Activated T-helper 2 cell treated with anti-CD3 and anti-CD28 coated beads, Interferon-gamma antibody, Interleukin-2, Interleukin-4, amounts not matched to agents 10 μg/mL and 5 μg/mL and 100 μg/mL, durations not matched to agents 14 hours and 24 hours and 36 hours (primary cell): ENCODE results near the gene SLC6A19. TPM values are rescaled to one million over a fixed set of nuclear protein-coding genes. Genes with fewer than 3 reads are reported as not detected.

Source experiments
- DNase-seq: peaks from one replicate; pipeline ENCODE4 v3.0.0; 2021; ENCODE audit warnings: low spot score
- H3K27ac Mint-ChIP-seq: one replicate; pipeline ENCODE4 v1.8.0; 2021; ENCODE audit warnings: mixed read lengths
- H3K27me3 Mint-ChIP-seq: one replicate; pipeline ENCODE4 v1.8.0; 2021; ENCODE audit warnings: low read depth, mixed read lengths
- H3K36me3 Mint-ChIP-seq: one replicate; pipeline ENCODE4 v1.8.0; 2021; ENCODE audit warnings: low read depth, mixed read lengths
- H3K4me1 Mint-ChIP-seq: one replicate; pipeline ENCODE4 v1.8.0; 2021; ENCODE audit warnings: low read depth, mixed read lengths
- H3K4me3 Mint-ChIP-seq: one replicate; pipeline ENCODE4 v1.8.0; 2021; ENCODE audit warnings: low read depth, mild to moderate bottlenecking, moderate library complexity, mixed read lengths
- H3K9me3 Mint-ChIP-seq: one replicate; pipeline ENCODE4 v1.8.0; 2021; ENCODE audit warnings: mixed read lengths
- intact Hi-C: fragments of 100-400 bp; cut with micrococcal nuclease; formaldehyde crosslinking; loops from one replicate; pipeline ENCODE4 v1.15.1; 2023
- total RNA-seq: library from RNA; stranded (reverse); gene quantifications from 2 replicates; pipeline ENCODE4 v1.2.3, GENCODE V29; 2022

SLC6A19 gene
- total RNA-seq, 1 donor from 2014 or later = not detected

- DNase-seq = no peak
- Mint-ChIP-seq H3K27ac (no peak overlapping the region), H3K36me3 (peaks cover 19% of the 10 kb centered on the region), H3K4me1 (peaks cover 8% of the 10 kb centered on the region), H3K9me3 (no peaks in the 10 kb centered on the region), H3K27me3 (no peaks in the 10 kb centered on the region), H3K4me3 (no peak overlapping the region)
- intact Hi-C loops = no loop called here
Measured at GRCh38 chr5:1272201-1272600, 70.8 kb downstream of the SLC6A19 start.

- Mint-ChIP-seq H3K9me3 (no peaks in the 10 kb centered on the region), H3K4me1 (peaks cover 4% of the 10 kb centered on the region), H3K4me3 (no peak overlapping the region), H3K27ac (no peak overlapping the region), H3K36me3 (peaks cover 23% of the 10 kb centered on the region), H3K27me3 (no peaks in the 10 kb centered on the region)
- intact Hi-C loops = no loop called here
- no peak for DNase-seq
Measured at GRCh38 chr5:1273745-1274144, 72.3 kb downstream of the SLC6A19 start.

GRCh38 chr5:1274471-1274870, 73.1 kb downstream of the SLC6A19 start:
- intact Hi-C loops = no loop called here
- no peak for DNase-seq

More at GRCh38 chr5:1274471-1274870, 73.1 kb downstream of the SLC6A19 start:
- H3K4me1 Mint-ChIP-seq = no peaks in the 10 kb centered on the region
- no peak overlapping the region for H3K27ac Mint-ChIP-seq
- H3K4me3 Mint-ChIP-seq = no peak overlapping the region
- H3K27me3 Mint-ChIP-seq = no peaks in the 10 kb centered on the region
- peaks cover 23% of the 10 kb centered on the region for H3K36me3 Mint-ChIP-seq
- H3K9me3 Mint-ChIP-seq = no peaks in the 10 kb centered on the region

Other genes starting within 250 kb of the SLC6A19 start
- gene NKD2, start 192.8 kb upstream of the SLC6A19 start, total RNA-seq = 14.4 TPM in 2 replicates
- 31.1 and 31.9 TPM in 2 replicates for gene SLC12A7, start 89.5 kb upstream of the SLC6A19 start, total RNA-seq
- gene SLC6A18, start 23.8 kb downstream of the SLC6A19 start, total RNA-seq = not detected in 2 replicates
- 11.8 and 12.0 TPM in 2 replicates for gene TERT, start 93.5 kb downstream of the SLC6A19 start, total RNA-seq
- 102 and 107 TPM in 2 replicates for gene CLPTM1L, start 143.5 kb downstream of the SLC6A19 start, total RNA-seq
- not detected in 2 replicates for gene SLC6A3, start 243.8 kb downstream of the SLC6A19 start, total RNA-seq